ENCODE results near the gene LTB. TPM values are rescaled to one million over a fixed set of nuclear protein-coding genes. Genes with fewer than 3 reads are reported as not detected.

LTB gene
- total and polyA plus RNA-seq, 9 of the 15 experiments (the other 6 are each of a cell fraction or from before 2014, with no cell fraction given): 0.07 to 0.51 TPM; not detected in 7

- POLR2A ChIA-PET: interaction anchor here (0.6 to 4.8 kb wide), 16 partner anchors 9 to 618 kb away, joined by 3 to 107 read pairs (median 4); partner anchors contain the start of genes MCCD1, MICB and NFKBIL1
- peak in 1 of 4 experiments; percentile 11 for DNase-seq (ENCODE audit: extremely low read depth in 1 of 4, low spot score in 3 of 4)
Observed at GRCh38 chr6:31538805-31539400, 43.3 kb downstream of the LTB start.

GRCh38 chr6:31535538-31536324, 46.5 kb downstream of the LTB start:
- Histone ChIP-seq H3K4me1 (replicated peaks in 1 of 2; ENCODE audit: control insufficient read depth in 2 of 2, insufficient read depth in 2 of 2, low read length in 2 of 2) (peaks cover 12 to 18% of the 10 kb centered on the region in 2 experiments), H3K9ac (ENCODE audit: insufficient read depth in 1 of 2, low read depth in 2 of 2, low read length in 2 of 2) (no peak overlapping the region), H3K9me3 (replicated peaks; ENCODE audit: control insufficient read depth, insufficient read depth, low read depth, low read length) (no peaks in the 10 kb centered on the region), H3K9me1 (ENCODE audit: control insufficient read depth, insufficient read depth, low read length) (peaks cover 21% of the 10 kb centered on the region), H3K36me3 (ENCODE audit: control insufficient read depth, insufficient read depth, low read length) (peaks cover 100% of the 10 kb centered on the region), H3K27ac (ENCODE audit: extremely low read depth, low read depth, low read length) (no peak overlapping the region), H3K79me2 (ENCODE audit: control insufficient read depth, insufficient read depth, low read length) (peaks cover 75% of the 10 kb centered on the region), H4K20me1 (replicated peaks; ENCODE audit: control insufficient read depth, insufficient read depth, low read length) (peaks cover 62% of the 10 kb centered on the region), H3K27me3 (ENCODE audit: control insufficient read depth in 2 of 2, insufficient read depth in 2 of 2, low read length in 2 of 2) (no peaks in the 10 kb centered on the region), H3K4me2 (ENCODE audit: insufficient read depth, low read length) (no peak overlapping the region), H3K4me3 (no peak overlapping the region), H2AFZ (ENCODE audit: low read depth, low read length) (no peak overlapping the region)
- POLR2A ChIA-PET: interaction anchor here (0.7 to 1.1 kb wide), 3 partner anchors 19 to 67 kb away, joined by 3 read pairs; no protein-coding TSS in a partner anchor
- intact Hi-C loops (cut with micrococcal nuclease): no loop called here
- CTCF ChIA-PET (ENCODE audit: low intra/inter-chr PET ratio): no interaction called here
- DNase-seq (ENCODE audit: extremely low read depth in 1 of 4, low spot score in 3 of 4) (no peak), FAIRE-seq (no peak), ATAC-seq (no peak)
- in situ Hi-C loops (cut with MboI): loop anchor here (25.0 kb wide), 1 partner anchor 1427 kb away; the partner anchor contains the start of genes BRD2 and HLA-DMA
- no TSS peak for BruUV-seq (replicated peaks)
- 71% methylated on average over 2 of the region's 2 CpGs for WGBS (ENCODE audit: insufficient coverage, low coverage, missing lambda C conversion rate)
- TF ChIP-seq GTF3C2 (IDR thresholded peaks at IDR 0.05; ENCODE audit: borderline replicate concordance, extremely low read depth, insufficient read length) (no peak), RBM34 (IDR thresholded peaks at IDR 0.05; ENCODE audit: borderline replicate concordance, insufficient read depth, low read length) (no peak), ERF (CRISPR knock-in tag; IDR thresholded peaks at IDR 0.05) (no peak), POLR2A (conservative IDR thresholded peaks at IDR 0.05) (peak; percentile 53; the same call in 1 of the 2 replicates), CREM (IDR thresholded peaks at IDR 0.05; ENCODE audit: low read depth) (no peak), EP300 (IDR thresholded peaks at IDR 0.05; ENCODE audit: low read length) (no peak), POLR2B (IDR thresholded peaks at IDR 0.05; ENCODE audit: low read depth, partially characterized antibody) (peak; percentile 48), HSF4 (CRISPR knock-in tag; IDR thresholded peaks at IDR 0.05; ENCODE audit: borderline replicate concordance) (no peak), SUPT5H (IDR thresholded peaks at IDR 0.05) (peak; percentile 56; the same call in 1 of the 2 replicates), KAT2B (IDR thresholded peaks at IDR 0.05; ENCODE audit: low read depth, low read length) (no peak)

More at GRCh38 chr6:31538805-31539400, 43.3 kb downstream of the LTB start:
- peaks cover 52% of the 10 kb centered on the region for H4K20me1 ChIP-seq (replicated peaks; ENCODE audit: control insufficient read depth, insufficient read depth, low read length)
- no peaks in the 10 kb centered on the region for H3K9me3 ChIP-seq (replicated peaks; ENCODE audit: control insufficient read depth, insufficient read depth, low read depth, low read length)
- BruUV-seq (replicated peaks): no TSS peak
- H3K4me1 ChIP-seq (replicated peaks in 1 of 2; ENCODE audit: control insufficient read depth in 2 of 2, insufficient read depth in 2 of 2, low read length in 2 of 2): peaks cover 12 to 24% of the 10 kb centered on the region in 2 experiments
- FAIRE-seq: no peak
- intact Hi-C loops (cut with micrococcal nuclease) (no loop called here), in situ Hi-C loops (cut with MboI) (loop anchor here (25.0 kb wide), 1 partner anchor 1423 kb away; the partner anchor contains the start of genes BRD2 and HLA-DMA)
- H3K27me3 ChIP-seq (ENCODE audit: control insufficient read depth in 2 of 2, insufficient read depth in 2 of 2, low read length in 2 of 2): no peaks in the 10 kb centered on the region
- H3K36me3 ChIP-seq (ENCODE audit: control insufficient read depth, insufficient read depth, low read length): peaks cover 75% of the 10 kb centered on the region
- H3K4me2 ChIP-seq (ENCODE audit: insufficient read depth, low read length): peak overlapping the region; percentile 98
- H3K9me1 ChIP-seq (ENCODE audit: control insufficient read depth, insufficient read depth, low read length): peaks cover 21% of the 10 kb centered on the region
- H2AFZ ChIP-seq (ENCODE audit: low read depth, low read length): no peak overlapping the region
- WGBS (ENCODE audit: insufficient coverage, low coverage, missing lambda C conversion rate): 91% methylated on average over 6 of the region's 6 CpGs
- H3K79me2 ChIP-seq (ENCODE audit: control insufficient read depth, insufficient read depth, low read length): peaks cover 95% of the 10 kb centered on the region
- peak overlapping the region; percentile 76; the same call in 1 of the 2 replicates for H3K4me3 ChIP-seq
- H3K27ac ChIP-seq (ENCODE audit: extremely low read depth, low read depth, low read length): no peak overlapping the region; the same call in 1 of the 3 replicates
- CTCF ChIA-PET (ENCODE audit: low intra/inter-chr PET ratio): interaction anchor here (0.6 kb wide), 1 partner anchor 346 kb away, joined by 3 read pairs; no protein-coding TSS in a partner anchor
- ATAC-seq: no peak
- peak overlapping the region in 1 of 2 experiments; percentile 97; a peak in 2 of 4 replicates for H3K9ac ChIP-seq (ENCODE audit: insufficient read depth in 1 of 2, low read depth in 2 of 2, low read length in 2 of 2)
- TF ChIP-seq NCOA4 (IDR thresholded peaks at IDR 0.05; ENCODE audit: partially characterized antibody) (no peak), ELF1 (tag; IDR thresholded peaks at IDR 0.05) (no peak), RFX1 (IDR thresholded peaks at IDR 0.05) (peak; percentile 27; the same call in 1 of the 2 replicates), RBFOX2 (IDR thresholded peaks at IDR 0.05; ENCODE audit: low read depth, low read length) (peak; percentile 32; the same call in 1 of the 2 replicates)

All from K562 (cell line).